ENCODE results near the gene PSD2. TPM values are rescaled to one million over a fixed set of nuclear protein-coding genes. Genes with fewer than 3 reads are reported as not detected.

Gene PSD2
- total RNA-seq, 1 donor from 2014 or later: 0.14 TPM

DNA sequence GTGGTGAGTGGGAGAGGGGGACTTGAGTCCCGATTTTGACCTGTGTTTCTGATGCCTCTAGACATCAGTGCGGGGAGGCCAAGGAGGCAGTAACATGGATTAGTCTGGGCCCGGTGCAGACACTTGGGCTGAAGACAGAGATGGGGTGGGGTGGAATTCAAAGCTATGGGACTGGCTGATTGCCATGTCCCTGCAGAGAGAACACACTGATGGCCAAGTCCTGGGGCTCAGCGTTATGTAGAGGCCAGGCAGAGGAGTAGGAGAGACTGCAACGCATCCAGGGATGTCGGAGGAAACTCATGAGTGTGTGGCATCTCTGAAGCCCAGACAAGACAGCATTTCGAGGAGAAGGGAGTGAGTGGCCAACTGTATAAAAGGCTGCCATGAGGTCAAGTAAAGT is 30.1 kb downstream of the PSD2 start:
- Mint-ChIP-seq H3K27ac (no peak overlapping the region), H3K36me3 (ENCODE audit: insufficient read depth) (no peaks in the 10 kb centered on the region), H3K27me3 (peaks cover 52% of the 10 kb centered on the region), H3K9me3 (ENCODE audit: low read depth) (peaks cover 3% of the 10 kb centered on the region), H3K4me1 (ENCODE audit: low read depth) (no peaks in the 10 kb centered on the region), H3K4me3 (ENCODE audit: low read depth) (no peak overlapping the region)
- no peak for DNase-seq (ENCODE audit: low spot score, unreplicated experiment)
- TF ChIP-seq, protein P1, sequence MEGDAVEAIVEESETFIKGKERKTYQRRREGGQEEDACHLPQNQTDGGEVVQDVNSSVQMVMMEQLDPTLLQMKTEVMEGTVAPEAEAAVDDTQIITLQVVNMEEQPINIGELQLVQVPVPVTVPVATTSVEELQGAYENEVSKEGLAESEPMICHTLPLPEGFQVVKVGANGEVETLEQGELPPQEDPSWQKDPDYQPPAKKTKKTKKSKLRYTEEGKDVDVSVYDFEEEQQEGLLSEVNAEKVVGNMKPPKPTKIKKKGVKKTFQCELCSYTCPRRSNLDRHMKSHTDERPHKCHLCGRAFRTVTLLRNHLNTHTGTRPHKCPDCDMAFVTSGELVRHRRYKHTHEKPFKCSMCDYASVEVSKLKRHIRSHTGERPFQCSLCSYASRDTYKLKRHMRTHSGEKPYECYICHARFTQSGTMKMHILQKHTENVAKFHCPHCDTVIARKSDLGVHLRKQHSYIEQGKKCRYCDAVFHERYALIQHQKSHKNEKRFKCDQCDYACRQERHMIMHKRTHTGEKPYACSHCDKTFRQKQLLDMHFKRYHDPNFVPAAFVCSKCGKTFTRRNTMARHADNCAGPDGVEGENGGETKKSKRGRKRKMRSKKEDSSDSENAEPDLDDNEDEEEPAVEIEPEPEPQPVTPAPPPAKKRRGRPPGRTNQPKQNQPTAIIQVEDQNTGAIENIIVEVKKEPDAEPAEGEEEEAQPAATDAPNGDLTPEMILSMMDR (IDR thresholded peaks at IDR 0.05; ENCODE audit: unreplicated experiment): no peak

DNA sequence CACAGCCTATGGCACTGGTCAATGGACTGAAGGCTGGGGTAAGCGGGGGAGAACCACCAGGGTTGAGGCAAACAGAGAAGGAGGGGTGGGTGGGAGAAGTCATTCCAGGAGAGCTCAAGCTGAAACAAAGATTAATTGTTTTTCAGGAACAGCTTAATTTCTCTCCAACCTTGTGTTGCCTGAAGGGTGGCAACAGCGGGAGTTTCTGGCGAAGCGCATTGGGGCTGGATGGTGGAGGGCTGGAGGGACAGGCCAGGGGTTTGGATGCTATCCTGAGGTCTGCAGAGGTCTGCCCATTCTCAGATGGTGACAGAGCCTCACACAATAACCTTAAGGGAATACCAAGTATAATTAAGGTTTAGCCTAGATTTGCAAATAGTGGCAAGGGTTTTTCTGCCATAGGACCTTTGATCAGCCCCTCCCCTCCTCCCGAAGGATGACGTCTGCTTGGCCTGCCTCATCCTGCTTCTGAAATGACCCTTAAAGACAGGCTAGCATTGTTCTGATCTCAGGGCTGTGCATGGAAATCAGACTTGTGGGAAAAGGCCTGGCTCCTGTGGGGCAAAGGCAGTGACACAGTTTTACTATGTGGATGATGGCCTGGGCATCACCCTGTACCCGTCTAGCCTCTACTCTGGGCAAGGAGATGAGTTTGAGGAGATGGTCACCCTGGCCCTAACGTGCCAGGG is 32.7 kb downstream of the PSD2 start:
- H3K27me3 Mint-ChIP-seq: peaks cover 74% of the 10 kb centered on the region
- H3K9me3 Mint-ChIP-seq (ENCODE audit: low read depth): peaks cover 3% of the 10 kb centered on the region
- H3K36me3 Mint-ChIP-seq (ENCODE audit: insufficient read depth): no peaks in the 10 kb centered on the region
- H3K4me1 Mint-ChIP-seq (ENCODE audit: low read depth): no peaks in the 10 kb centered on the region
- DNase-seq (ENCODE audit: low spot score, unreplicated experiment): no peak
- TF ChIP-seq, protein P1 (IDR thresholded peaks at IDR 0.05; ENCODE audit: unreplicated experiment): no peak
- no peak overlapping the region for H3K4me3 Mint-ChIP-seq (ENCODE audit: low read depth)
- no peak overlapping the region for H3K27ac Mint-ChIP-seq

DNA sequence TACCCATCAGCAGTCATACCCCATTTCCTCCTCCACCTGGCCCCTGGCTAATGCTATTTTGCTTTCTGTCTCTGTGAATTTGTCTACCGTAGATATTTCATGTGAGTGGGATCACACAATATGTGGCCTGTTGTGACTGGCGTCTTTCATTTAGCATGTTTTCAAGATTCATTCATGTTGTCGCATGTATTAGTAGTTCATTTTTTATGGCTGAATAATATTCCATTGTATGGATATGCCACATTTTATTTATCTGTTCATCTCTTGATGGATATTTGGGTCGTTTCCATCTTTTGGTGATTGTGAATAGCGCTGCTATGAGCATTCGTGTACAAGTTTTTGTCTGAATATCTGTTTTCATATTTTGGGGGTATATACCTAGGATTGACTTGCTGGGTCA is 33.9 kb downstream of the PSD2 start:
- DNase-seq (ENCODE audit: low spot score, unreplicated experiment): no peak
- Mint-ChIP-seq H3K27me3 (peaks cover 81% of the 10 kb centered on the region), H3K36me3 (ENCODE audit: insufficient read depth) (no peaks in the 10 kb centered on the region), H3K27ac (no peak overlapping the region), H3K9me3 (ENCODE audit: low read depth) (peaks cover 3% of the 10 kb centered on the region), H3K4me1 (ENCODE audit: low read depth) (no peaks in the 10 kb centered on the region), H3K4me3 (ENCODE audit: low read depth) (no peak overlapping the region)
- TF ChIP-seq, protein P1 (IDR thresholded peaks at IDR 0.05; ENCODE audit: unreplicated experiment): no peak

DNA sequence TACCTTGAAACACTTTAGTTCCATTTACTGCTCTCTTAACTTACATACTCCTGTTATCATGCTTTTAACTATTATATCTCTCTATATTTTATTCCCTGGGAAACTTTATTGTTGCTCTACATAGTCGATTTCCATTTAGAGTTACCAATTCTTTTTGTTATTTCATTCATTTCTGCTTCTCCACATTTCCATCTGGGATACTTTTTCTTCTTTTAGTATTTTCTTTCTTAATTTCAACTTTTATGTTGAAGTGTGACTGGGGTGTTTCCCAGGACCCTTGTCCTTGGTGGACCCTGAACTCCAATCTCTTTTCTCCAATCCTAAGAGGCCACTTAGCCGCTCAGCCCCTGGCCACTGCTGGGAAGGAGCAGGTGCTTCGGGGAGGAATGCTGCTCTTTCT is 36.0 kb downstream of the PSD2 start:
- H3K4me1 Mint-ChIP-seq (ENCODE audit: low read depth): no peaks in the 10 kb centered on the region
- H3K36me3 Mint-ChIP-seq (ENCODE audit: insufficient read depth): no peaks in the 10 kb centered on the region
- DNase-seq (ENCODE audit: low spot score, unreplicated experiment): no peak
- TF ChIP-seq, protein P1 (IDR thresholded peaks at IDR 0.05; ENCODE audit: unreplicated experiment): no peak
- H3K27me3 Mint-ChIP-seq: peaks cover 77% of the 10 kb centered on the region
- peaks cover 3% of the 10 kb centered on the region for H3K9me3 Mint-ChIP-seq (ENCODE audit: low read depth)
- no peak overlapping the region for H3K4me3 Mint-ChIP-seq (ENCODE audit: low read depth)
- no peak overlapping the region for H3K27ac Mint-ChIP-seq

DNA sequence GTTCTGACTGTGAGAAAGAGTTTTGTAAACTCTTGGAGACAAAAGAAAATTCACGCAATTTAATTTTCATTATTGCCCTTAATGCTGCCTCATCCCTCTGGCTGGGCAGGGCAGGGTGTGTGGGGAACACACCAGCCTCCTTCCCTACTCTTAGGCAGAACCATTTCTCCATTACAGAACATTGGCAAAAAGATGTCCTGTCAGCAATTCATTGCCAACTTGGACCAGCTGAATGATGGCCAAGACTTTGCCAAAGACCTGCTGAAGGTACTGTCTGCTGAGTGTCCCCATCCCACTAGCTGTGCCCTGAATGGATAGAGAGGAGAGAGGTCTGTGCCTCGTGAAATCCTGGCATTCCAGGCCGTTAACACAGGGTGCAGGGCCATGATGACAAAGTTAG is 37.9 kb downstream of the PSD2 start:
- Mint-ChIP-seq H3K27ac (no peak overlapping the region), H3K9me3 (ENCODE audit: low read depth) (peaks cover 3% of the 10 kb centered on the region), H3K27me3 (peaks cover 64% of the 10 kb centered on the region), H3K4me1 (ENCODE audit: low read depth) (no peaks in the 10 kb centered on the region), H3K4me3 (ENCODE audit: low read depth) (no peak overlapping the region), H3K36me3 (ENCODE audit: insufficient read depth) (no peaks in the 10 kb centered on the region)
- no peak for DNase-seq (ENCODE audit: low spot score, unreplicated experiment)
- TF ChIP-seq, protein P1 (IDR thresholded peaks at IDR 0.05; ENCODE audit: unreplicated experiment): no peak
